Measurements from ENCODE around the gene LACTBL1.

The LACTBL1 gene

GRCh38 chr1:22944346-22945055 lies 28.2 kb downstream of the LACTBL1 start:
- H3K27me3 ChIP-seq (ENCODE audit: control insufficient read depth, insufficient read depth, low read length) = no peaks in the 10 kb centered on the region; the same call in 1 of the 2 replicates
- H3K36me3 ChIP-seq (ENCODE audit: control insufficient read depth, insufficient read depth, low read length) = no peaks in the 10 kb centered on the region
- no peak overlapping the region for H3K27ac ChIP-seq (ENCODE audit: low read depth, low read length)
- H3K9me3 ChIP-seq (ENCODE audit: control insufficient read depth, insufficient read depth, low read length) = no peaks in the 10 kb centered on the region
- H3K4me3 ChIP-seq (ENCODE audit: low read depth, low read length) = no peak overlapping the region
- H3K4me1 ChIP-seq (ENCODE audit: control insufficient read depth, insufficient read depth, low read length) = no peaks in the 10 kb centered on the region
- no peak overlapping the region for H3K9ac ChIP-seq (ENCODE audit: low read depth, low read length)

GRCh38 chr1:22941257-22941656 lies 31.4 kb downstream of the LACTBL1 start:
- H3K4me3 ChIP-seq (ENCODE audit: low read depth, low read length) = no peak overlapping the region
- no peak overlapping the region for H3K27ac ChIP-seq (ENCODE audit: low read depth, low read length)
- H3K4me1 ChIP-seq (ENCODE audit: control insufficient read depth, insufficient read depth, low read length) = no peaks in the 10 kb centered on the region
- H3K36me3 ChIP-seq (ENCODE audit: control insufficient read depth, insufficient read depth, low read length) = no peaks in the 10 kb centered on the region
- no peaks in the 10 kb centered on the region for H3K27me3 ChIP-seq (ENCODE audit: control insufficient read depth, insufficient read depth, low read length)
- H3K9ac ChIP-seq (ENCODE audit: low read depth, low read length) = no peak overlapping the region
- H3K9me3 ChIP-seq (ENCODE audit: control insufficient read depth, insufficient read depth, low read length) = no peaks in the 10 kb centered on the region

DNA sequence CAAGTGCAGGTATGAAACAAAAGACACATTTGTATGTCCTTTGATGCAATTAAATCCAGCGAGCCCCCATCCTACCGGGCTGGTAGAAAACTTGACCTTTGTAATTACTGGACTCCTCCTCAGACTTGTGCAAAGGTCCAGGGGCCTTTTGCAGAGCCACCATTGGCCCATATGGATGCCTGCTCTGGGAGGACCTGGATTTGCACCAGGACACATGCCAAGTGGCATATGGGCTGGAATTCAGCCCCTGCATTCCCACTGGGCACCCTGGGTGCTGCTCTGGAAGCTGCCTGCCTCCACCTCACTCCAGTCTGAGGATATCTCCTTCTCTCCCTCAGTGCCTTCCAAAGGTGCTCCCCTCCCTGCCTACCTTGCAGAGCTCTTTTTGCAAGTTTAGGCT lies 36.0 kb downstream of the LACTBL1 start:
- no peaks in the 10 kb centered on the region for H3K36me3 ChIP-seq (ENCODE audit: control insufficient read depth, insufficient read depth, low read length)
- no peak overlapping the region for H3K27ac ChIP-seq (ENCODE audit: low read depth, low read length)
- H3K27me3 ChIP-seq (ENCODE audit: control insufficient read depth, insufficient read depth, low read length) = no peaks in the 10 kb centered on the region
- H3K9me3 ChIP-seq (ENCODE audit: control insufficient read depth, insufficient read depth, low read length) = no peaks in the 10 kb centered on the region
- no peaks in the 10 kb centered on the region for H3K4me1 ChIP-seq (ENCODE audit: control insufficient read depth, insufficient read depth, low read length)
- no peak overlapping the region for H3K9ac ChIP-seq (ENCODE audit: low read depth, low read length)
- no peak overlapping the region for H3K4me3 ChIP-seq (ENCODE audit: low read depth, low read length)

- Histone ChIP-seq H3K27me3 (ENCODE audit: control insufficient read depth, insufficient read depth, low read length) (no peaks in the 10 kb centered on the region), H3K27ac (ENCODE audit: low read depth, low read length) (no peak overlapping the region), H3K9me3 (ENCODE audit: control insufficient read depth, insufficient read depth, low read length) (no peaks in the 10 kb centered on the region), H3K4me3 (ENCODE audit: low read depth, low read length) (no peak overlapping the region), H3K9ac (ENCODE audit: low read depth, low read length) (no peak overlapping the region), H3K4me1 (ENCODE audit: control insufficient read depth, insufficient read depth, low read length) (no peaks in the 10 kb centered on the region), H3K36me3 (ENCODE audit: control insufficient read depth, insufficient read depth, low read length) (no peaks in the 10 kb centered on the region)
These were observed 37.2 kb downstream of the LACTBL1 start for GRCh38 chr1:22935433-22935832.

- H3K36me3 ChIP-seq (ENCODE audit: control insufficient read depth, insufficient read depth, low read length) = no peaks in the 10 kb centered on the region
- H3K4me3 ChIP-seq (ENCODE audit: low read depth, low read length) = no peak overlapping the region
- H3K9me3 ChIP-seq (ENCODE audit: control insufficient read depth, insufficient read depth, low read length) = no peaks in the 10 kb centered on the region
- no peaks in the 10 kb centered on the region for H3K27me3 ChIP-seq (ENCODE audit: control insufficient read depth, insufficient read depth, low read length)
- no peaks in the 10 kb centered on the region for H3K4me1 ChIP-seq (ENCODE audit: control insufficient read depth, insufficient read depth, low read length)
- no peak overlapping the region for H3K9ac ChIP-seq (ENCODE audit: low read depth, low read length)
- no peak overlapping the region for H3K27ac ChIP-seq (ENCODE audit: low read depth, low read length)
These were observed 39.7 kb downstream of the LACTBL1 start for GRCh38 chr1:22932803-22933470.

DNA sequence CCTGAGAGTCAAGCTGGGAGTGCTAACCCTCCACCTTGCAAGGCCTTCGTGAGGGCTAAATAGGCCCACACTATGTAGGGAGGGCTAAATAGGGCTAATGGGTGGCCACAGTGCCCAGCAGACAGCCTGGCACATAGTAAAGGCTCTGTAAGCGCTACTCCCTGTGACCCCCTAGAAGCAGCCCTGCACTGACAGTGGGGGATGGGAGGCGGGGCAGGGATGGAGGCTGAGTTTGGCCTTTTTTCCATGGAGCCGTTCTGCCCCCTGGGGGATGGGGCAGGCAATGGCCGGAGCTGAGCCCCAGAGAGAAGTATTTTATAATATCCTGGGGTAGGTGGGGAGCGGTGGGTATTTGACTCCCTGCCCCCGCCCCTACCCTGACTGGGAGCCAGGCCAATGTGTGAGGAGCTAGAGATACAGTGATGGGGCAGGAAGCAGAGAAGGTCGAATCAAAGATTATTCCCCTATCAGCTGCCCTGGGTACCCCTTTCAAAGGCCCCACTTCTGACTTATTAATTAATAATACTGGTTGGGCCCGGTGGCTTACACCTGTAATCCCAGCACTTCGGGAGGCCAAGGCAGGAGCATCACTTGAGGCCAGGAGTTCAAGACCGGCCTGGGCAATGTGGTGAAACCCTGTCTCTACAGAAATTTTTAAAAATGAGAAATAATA lies 42.3 kb downstream of the LACTBL1 start:
- no peak overlapping the region for H3K27ac ChIP-seq (ENCODE audit: low read depth, low read length)
- no peaks in the 10 kb centered on the region for H3K9me3 ChIP-seq (ENCODE audit: control insufficient read depth, insufficient read depth, low read length)
- no peaks in the 10 kb centered on the region for H3K36me3 ChIP-seq (ENCODE audit: control insufficient read depth, insufficient read depth, low read length)
- no peak overlapping the region for H3K4me3 ChIP-seq (ENCODE audit: low read depth, low read length)
- H3K4me1 ChIP-seq (ENCODE audit: control insufficient read depth, insufficient read depth, low read length) = no peaks in the 10 kb centered on the region
- no peak overlapping the region for H3K9ac ChIP-seq (ENCODE audit: low read depth, low read length)
- H3K27me3 ChIP-seq (ENCODE audit: control insufficient read depth, insufficient read depth, low read length) = no peaks in the 10 kb centered on the region

DNA sequence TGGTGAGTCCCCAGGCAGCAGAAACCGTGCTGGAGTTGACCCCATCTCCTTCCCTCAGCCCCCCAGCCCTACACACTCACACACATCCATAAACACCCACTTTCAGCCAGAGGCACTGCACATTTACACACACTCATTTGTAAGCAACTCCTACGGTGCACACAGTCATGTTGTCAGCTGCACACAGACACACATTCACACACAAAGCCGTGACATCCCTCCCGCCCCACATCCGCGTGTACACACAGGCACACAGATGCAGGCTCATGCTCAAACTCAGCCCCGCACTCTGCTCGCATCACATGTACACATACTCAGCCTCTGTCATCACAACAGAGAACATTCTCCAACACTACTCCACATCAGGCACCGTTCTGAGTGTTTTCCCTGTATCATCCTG lies 47.6 kb downstream of the LACTBL1 start:
- no peak overlapping the region for H3K27ac ChIP-seq (ENCODE audit: low read depth, low read length)
- no peak overlapping the region for H3K4me3 ChIP-seq (ENCODE audit: low read depth, low read length)

GRCh38 chr1:22922640-22923039 lies 50.0 kb downstream of the LACTBL1 start:
- Histone ChIP-seq H3K4me3 (ENCODE audit: low read depth, low read length) (no peak overlapping the region), H3K9ac (ENCODE audit: low read depth, low read length) (no peak overlapping the region), H3K4me1 (ENCODE audit: control insufficient read depth, insufficient read depth, low read length) (no peaks in the 10 kb centered on the region), H3K27ac (ENCODE audit: low read depth, low read length) (no peak overlapping the region), H3K36me3 (ENCODE audit: control insufficient read depth, insufficient read depth, low read length) (no peaks in the 10 kb centered on the region), H3K27me3 (ENCODE audit: control insufficient read depth, insufficient read depth, low read length) (no peaks in the 10 kb centered on the region), H3K9me3 (ENCODE audit: control insufficient read depth, insufficient read depth, low read length) (no peaks in the 10 kb centered on the region)

More for the DNA sequence above, 47.6 kb downstream of the LACTBL1 start:
- no peaks in the 10 kb centered on the region for H3K36me3 ChIP-seq (ENCODE audit: control insufficient read depth, insufficient read depth, low read length)
- H3K9ac ChIP-seq (ENCODE audit: low read depth, low read length) = no peak overlapping the region
- H3K9me3 ChIP-seq (ENCODE audit: control insufficient read depth, insufficient read depth, low read length) = no peaks in the 10 kb centered on the region
- no peaks in the 10 kb centered on the region for H3K27me3 ChIP-seq (ENCODE audit: control insufficient read depth, insufficient read depth, low read length)
- H3K4me1 ChIP-seq (ENCODE audit: control insufficient read depth, insufficient read depth, low read length) = no peaks in the 10 kb centered on the region

DNA sequence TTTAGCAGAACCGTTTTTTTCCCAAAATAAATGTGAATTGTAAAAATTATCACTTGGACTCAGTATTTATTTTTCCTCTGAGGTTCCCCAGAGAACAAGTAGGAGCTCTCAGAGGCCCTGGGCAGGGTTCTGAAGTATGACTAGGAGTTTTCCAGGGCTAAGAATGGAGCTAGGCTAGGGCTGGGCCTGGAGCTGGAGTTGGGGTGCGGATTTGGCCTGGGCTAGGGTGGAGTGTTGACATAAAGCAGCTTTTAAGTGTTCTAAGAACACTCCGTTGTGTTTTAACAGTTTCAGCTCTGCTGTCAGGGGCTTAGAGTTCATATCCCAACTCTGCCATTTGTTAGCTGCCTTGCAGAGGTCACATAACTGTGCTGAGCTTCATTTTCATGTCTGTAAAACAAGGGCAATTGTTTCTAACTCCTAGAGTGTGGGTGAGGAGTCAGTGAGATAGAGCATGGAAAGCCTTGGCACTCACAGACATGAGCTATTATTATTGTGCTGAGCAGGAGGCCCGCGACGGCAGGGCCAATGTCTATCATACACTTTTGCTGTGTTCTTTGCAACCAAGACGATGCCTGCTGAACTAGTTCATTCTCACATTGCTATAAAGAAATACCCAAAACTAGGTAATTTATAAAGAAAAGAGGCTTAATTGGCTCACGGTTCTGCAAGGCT lies 51.1 kb downstream of the LACTBL1 start:
- no peaks in the 10 kb centered on the region for H3K9me3 ChIP-seq (ENCODE audit: control insufficient read depth, insufficient read depth, low read length)
- no peaks in the 10 kb centered on the region for H3K4me1 ChIP-seq (ENCODE audit: control insufficient read depth, insufficient read depth, low read length)
- H3K27me3 ChIP-seq (ENCODE audit: control insufficient read depth, insufficient read depth, low read length) = no peaks in the 10 kb centered on the region
- no peaks in the 10 kb centered on the region for H3K36me3 ChIP-seq (ENCODE audit: control insufficient read depth, insufficient read depth, low read length)
- H3K9ac ChIP-seq (ENCODE audit: low read depth, low read length) = no peak overlapping the region
- H3K27ac ChIP-seq (ENCODE audit: low read depth, low read length) = no peak overlapping the region
- no peak overlapping the region for H3K4me3 ChIP-seq (ENCODE audit: low read depth, low read length)

DNA sequence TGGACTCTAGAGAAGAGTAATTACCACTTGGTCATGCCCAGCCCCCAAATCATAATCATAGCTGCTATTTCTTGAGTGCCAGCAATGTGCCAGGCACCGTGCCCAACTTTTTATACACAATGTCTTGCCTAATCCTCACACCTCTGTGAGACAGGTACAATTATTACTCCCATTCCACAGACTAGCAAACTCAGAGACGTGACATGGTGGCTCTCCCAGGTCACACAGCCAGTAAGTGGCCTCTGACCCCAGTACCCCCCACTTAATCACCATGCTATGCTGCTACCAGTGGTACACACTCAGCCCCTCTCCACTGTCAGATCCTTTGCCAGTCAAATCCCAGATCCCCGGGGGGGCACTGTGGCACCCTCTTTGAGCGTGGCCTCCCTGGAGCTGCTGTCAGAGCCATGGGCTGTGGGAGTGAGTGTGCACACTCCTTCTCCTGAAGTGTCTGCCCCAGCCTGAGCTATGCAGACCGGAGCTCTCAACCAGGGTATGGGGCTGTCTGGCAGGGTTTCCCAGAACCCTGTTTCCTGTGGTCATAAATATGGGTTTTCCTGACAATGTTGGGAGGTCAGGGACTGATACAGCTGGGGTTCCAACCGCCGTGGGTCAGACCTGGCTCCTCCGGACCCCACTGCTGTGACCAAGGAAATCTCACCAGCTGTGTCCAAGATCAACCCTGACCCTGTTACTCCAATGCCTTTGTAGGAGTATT lies 51.8 kb downstream of the LACTBL1 start:
- H3K9ac ChIP-seq (ENCODE audit: low read depth, low read length) = no peak overlapping the region
- no peaks in the 10 kb centered on the region for H3K36me3 ChIP-seq (ENCODE audit: control insufficient read depth, insufficient read depth, low read length)
- H3K9me3 ChIP-seq (ENCODE audit: control insufficient read depth, insufficient read depth, low read length) = no peaks in the 10 kb centered on the region
- no peak overlapping the region for H3K4me3 ChIP-seq (ENCODE audit: low read depth, low read length)
- no peaks in the 10 kb centered on the region for H3K4me1 ChIP-seq (ENCODE audit: control insufficient read depth, insufficient read depth, low read length)
- H3K27me3 ChIP-seq (ENCODE audit: control insufficient read depth, insufficient read depth, low read length) = no peaks in the 10 kb centered on the region
- H3K27ac ChIP-seq (ENCODE audit: low read depth, low read length) = no peak overlapping the region
